C4-2B (cell line): ENCODE measurements around the gene P2RY8.
"Not testable (repeated sequence)": the region's sequence is repeated elsewhere in the genome, so short reads cannot be mapped to it uniquely, and the experiment has no call there.

ENCODE experiments used
- H3K27ac ChIP-seq: fragments of 450-650 bp; 2 replicates; pipeline ENCODE4 v1.5.1; 2017
- CTCF ChIP-seq: fragments of 450-650 bp; conservative IDR thresholded peaks from 2 replicates; pipeline ENCODE4 v1.5.1; 2017; ENCODE audit warnings: mild to moderate bottlenecking
- ZFX ChIP-seq: fragments of 450-650 bp; IDR thresholded peaks from 2 replicates; pipeline ENCODE4 v1.6.1; 2017

The P2RY8 gene

GRCh38 chrX:1554469-1555210, 17.7 kb upstream of the P2RY8 start:
- no peak for TF ChIP-seq ZFX
- TF ChIP-seq CTCF, result no peak
- H3K27ac ChIP-seq, result no peak overlapping the region

- TF ChIP-seq ZFX (no peak), CTCF (no peak)
- no peak overlapping the region for H3K27ac ChIP-seq
These were observed 15.1 kb upstream of the P2RY8 start for GRCh38 chrX:1551959-1552546.

GRCh38 chrX:1546691-1547251, 9.8 kb upstream of the P2RY8 start:
- no peak overlapping the region for H3K27ac ChIP-seq
- no peak for TF ChIP-seq ZFX
- no peak for TF ChIP-seq CTCF

GRCh38 chrX:1545776-1546408, 8.9 kb upstream of the P2RY8 start:
- no peak for TF ChIP-seq CTCF
- no peak for TF ChIP-seq ZFX
- H3K27ac ChIP-seq, result no peak overlapping the region

- H3K27ac ChIP-seq, result no peak overlapping the region
- no peak for TF ChIP-seq ZFX
- TF ChIP-seq CTCF, result no peak
These were observed 6.2 kb upstream of the P2RY8 start for GRCh38 chrX:1542994-1543725.

GRCh38 chrX:1539146-1539545, 2.2 kb upstream of the P2RY8 start:
- H3K27ac ChIP-seq, result not testable (repeated sequence)

GRCh38 chrX:1537716-1538090, 718 bp upstream of the P2RY8 start:
- H3K27ac ChIP-seq, result not testable (repeated sequence)

- no peak for TF ChIP-seq CTCF
- TF ChIP-seq ZFX, result no peak
- H3K27ac ChIP-seq, result no peak overlapping the region
These were observed 314 bp downstream of the P2RY8 start for GRCh38 chrX:1536712-1537030.
